Middle frontal gyrus (tissue), 1 donor: Measurements from ENCODE around the gene CAMSAP2.

Experiments used
- DNase-seq: peaks from one replicate; pipeline ENCODE4 v3.0.0-alpha.2; 2015; ENCODE audit warnings: low spot score; ENCODE audit errors: extremely low spot score

The CAMSAP2 gene

DNA sequence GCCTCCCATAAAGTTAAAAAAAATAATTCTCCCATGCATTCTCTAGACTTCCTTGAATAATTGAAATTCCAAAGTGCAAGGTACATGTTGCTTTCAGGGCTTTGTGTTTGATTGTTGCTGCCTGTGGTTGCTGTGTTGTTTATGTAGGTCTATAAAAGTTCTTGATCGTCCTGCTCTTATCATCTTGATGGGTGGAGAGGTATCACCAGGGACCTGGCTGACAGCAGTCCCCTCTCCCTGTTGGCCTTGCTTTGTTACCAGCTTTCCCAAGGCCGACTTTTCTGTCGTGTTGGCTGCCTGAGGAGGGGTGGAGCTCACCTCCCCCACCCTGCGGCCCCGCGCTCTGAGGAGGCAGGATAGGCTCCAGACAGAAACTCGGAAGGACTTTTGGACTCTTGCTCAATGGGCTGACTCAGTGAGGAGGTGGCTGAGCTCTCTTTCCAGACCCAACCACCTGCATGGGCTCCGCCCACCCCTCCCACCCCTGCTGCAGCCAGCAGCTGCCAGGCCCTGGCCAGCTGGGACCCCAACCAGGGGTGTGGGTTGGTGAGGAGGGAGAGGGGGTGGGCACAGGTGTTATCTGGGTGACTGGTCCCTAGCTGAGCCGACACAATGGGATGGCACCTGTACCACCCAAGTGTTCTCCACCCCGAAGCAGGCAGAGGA, 158.0 kb downstream of the CAMSAP2 start:
- DNase-seq, result no peak

DNA sequence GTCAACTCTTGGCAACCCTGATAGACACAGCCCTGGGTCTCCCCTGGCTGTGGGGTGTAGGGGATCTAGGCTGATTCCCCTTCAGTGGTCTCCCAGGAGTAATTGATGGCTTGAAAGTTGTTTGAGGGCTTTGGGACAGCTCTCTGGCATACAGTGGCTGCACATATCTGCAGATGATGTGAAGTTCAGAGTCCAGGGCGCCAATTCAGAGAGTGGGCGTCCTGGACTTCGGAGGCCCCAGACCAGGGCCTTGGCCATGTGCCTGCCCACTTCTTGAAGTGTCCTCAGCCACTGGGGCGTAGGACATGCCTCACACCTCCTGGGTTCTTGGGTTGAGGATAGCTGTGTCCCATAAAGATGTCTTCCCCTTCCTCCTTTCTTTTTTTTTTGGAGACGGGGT, 158.6 kb downstream of the CAMSAP2 start:
- no peak for DNase-seq

DNA sequence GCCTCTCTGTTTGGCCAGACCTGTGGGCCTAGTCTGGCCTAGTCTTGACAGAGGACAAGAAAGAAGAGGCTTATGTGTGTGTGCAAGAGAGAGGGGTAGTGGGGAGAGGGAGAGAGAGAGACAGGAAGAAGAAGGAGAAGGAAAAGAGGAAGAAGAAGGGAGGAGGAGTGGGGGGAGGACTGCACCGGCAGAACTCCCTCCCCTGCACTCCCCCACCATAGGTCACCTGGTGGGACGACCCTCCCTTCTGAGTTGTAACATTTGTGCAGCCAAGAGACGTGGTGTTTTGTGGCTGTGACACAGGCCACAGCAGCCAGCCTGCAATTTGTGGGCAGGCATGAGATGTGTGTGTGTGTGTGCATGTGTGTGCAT, 160.3 kb downstream of the CAMSAP2 start:
- no peak for DNase-seq

DNA sequence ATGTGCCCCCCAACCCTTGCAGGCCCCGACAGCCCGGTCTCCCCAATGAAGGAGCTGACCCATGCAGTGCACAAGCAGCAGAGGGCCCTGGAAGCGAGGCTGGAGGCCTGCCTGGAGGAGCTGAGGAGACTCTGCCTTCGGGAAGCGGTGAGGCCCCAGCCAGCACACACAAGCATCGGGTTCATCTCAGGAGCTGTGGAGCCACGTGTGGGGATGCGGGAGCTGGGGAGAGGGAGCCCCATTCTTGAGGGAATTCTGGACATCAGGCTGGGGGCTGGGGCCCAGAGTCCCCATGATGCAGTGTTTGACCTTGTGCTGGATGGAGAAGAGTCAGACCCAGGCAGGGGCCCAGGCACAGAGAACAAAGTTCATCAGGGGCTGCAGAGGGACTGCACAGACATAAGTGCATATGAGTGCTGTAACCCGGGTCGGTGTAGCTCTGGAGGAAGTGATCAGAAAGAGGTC, 160.8 kb downstream of the CAMSAP2 start:
- DNase-seq, result no peak

DNA sequence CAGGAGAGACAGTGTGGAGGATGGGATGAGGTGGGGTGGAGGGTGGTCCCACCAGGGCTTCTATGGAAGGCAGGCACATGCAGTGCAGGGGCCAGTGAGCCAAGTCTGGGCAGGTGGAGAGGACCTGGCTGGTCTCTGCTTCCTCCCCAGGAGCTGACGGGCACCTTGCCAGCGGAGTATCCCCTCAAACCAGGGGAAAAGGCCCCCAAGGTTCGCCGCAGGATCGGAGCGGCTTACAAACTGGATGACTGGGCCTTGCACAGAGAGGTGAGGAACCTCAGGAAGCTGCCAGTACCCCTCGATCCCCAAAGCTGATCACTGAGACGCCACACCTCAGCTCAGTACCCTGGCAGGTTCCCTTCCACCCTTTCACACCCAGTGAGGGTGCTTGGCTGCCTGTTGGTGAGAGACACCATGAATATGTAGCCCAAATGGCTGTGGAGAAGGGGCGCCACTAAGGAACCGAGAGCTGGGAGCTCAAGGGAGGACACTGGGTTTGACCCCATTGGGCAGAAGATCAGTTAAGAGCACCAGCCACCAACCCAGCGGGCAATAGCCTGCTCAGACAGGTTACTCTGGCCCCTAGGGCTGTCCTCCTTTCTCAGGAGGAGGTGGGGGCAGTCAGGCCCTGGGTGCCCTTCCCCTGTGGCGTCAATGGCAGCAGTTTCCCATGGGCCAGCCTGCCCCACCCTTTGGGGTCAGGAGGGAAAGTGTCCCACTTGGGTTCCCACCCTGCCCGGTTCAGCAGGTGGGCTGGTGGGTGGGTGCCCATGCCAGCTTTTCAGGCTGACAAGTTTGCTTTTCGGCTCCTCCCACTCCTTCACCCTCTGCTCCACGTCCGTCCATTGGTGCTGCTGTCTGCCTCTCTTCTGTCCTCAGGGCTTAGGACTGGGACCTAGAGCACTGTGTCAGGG, 161.5 kb downstream of the CAMSAP2 start:
- no peak for DNase-seq

DNA sequence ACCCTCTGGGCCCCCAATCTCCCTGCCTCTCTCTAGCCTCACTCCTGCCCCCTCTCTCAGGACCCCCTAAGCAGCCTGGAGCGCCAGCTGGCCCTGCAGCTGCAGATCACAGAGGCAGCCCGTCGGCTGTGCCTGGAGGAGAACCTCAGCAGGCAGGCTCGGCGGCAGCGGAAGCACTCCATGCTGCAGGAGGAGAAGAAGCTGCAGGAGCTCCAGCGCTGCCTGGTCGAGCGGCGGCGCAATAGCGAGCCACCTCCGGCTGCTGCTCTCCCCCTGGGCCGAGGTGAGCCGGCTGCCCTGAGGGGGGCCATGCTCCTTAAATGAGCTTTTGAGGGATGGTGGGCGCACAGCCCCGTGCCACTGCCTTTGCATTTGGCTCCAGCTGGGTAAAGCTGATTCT, 162.2 kb downstream of the CAMSAP2 start:
- DNase-seq, result no peak

DNA sequence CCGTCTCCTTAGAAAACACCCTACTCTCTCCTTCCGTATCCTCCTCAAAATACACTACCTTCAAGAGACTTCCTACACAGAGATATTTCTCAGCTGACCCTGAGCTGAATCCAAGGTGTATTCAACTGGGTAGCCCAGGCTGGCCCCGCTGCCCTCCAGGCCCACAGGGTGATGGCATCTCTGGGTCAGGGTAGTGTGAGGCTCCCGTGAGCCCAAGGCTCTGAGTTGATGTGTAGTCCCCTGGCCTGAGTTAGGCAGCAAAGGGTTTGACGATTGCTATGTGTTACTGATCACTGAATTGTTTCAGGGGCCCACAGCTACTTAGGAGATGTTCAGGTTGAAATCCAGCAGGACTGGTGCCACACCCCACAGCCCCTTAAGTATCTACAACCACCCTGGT, 162.7 kb downstream of the CAMSAP2 start:
- DNase-seq, result no peak

DNA sequence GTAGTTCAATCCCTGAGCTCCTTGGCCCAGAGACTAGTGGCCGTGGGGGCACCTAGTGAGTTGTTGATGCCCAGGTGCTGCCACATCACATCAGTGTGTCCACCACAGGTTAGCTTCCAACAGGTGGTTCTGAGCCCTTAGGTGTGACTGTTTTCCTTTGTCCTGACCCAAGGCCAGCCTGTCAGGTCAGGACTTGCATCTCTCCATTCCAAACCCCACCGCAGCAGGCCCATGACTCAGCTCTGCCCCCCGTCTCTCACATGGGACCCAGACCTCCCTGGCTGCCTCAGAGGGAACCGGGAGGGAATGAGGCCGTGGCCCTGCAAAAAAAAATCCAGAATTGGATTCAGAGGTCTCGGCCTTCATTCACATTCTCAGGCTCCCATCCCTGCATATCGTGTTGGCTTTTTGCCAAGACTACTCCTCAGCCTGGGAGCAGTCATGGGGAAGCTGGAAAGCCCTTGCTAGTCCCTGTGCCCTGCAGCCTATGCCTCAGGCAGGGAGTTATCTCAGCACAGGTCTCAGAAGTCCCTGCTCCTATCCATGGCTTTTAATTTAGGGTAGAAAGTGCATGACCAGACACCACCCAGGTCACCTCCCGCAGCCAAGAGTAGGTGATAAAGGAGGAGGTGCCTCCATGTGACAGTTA, 163.2 kb downstream of the CAMSAP2 start:
- no peak for DNase-seq

DNA sequence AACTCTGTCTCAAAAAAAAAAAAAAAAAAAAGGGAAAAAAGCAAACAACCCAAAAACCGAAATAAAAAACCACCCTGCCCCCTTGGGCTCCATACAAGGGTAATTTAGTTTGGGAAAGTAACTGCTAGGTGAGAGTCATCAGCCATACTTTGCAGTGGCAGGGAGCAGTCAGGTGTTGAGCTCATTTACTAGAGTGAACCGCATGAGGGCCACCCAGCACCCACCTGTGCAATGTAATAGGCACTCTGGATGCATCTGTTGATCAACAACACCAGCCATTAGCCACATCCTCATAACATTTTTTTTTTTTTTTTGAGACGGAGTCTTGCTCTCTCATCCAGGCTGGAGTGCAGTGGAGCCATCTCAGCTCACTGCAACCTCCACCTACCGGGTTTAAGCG, 165.1 kb downstream of the CAMSAP2 start:
- DNase-seq, result no peak

DNA sequence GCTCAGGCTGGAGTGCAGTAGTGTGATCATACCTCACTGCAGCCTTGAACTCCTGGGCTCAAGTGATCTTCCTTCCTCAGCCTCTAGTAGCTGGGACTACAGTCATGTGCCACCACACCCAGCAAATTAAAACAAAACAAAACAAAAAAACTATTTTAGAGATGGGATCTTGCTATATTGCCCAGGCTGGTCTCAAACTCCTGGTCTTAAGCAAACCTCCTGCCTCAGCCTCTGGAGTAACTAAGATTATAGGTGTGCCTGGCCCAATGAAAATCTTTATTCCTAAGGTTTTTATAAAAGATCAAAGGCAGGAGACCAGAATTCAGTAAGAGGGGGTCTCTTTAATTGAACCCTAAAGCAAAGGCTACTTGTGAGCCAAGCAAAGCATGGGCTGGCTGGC, 166.1 kb downstream of the CAMSAP2 start:
- DNase-seq, result no peak

DNA sequence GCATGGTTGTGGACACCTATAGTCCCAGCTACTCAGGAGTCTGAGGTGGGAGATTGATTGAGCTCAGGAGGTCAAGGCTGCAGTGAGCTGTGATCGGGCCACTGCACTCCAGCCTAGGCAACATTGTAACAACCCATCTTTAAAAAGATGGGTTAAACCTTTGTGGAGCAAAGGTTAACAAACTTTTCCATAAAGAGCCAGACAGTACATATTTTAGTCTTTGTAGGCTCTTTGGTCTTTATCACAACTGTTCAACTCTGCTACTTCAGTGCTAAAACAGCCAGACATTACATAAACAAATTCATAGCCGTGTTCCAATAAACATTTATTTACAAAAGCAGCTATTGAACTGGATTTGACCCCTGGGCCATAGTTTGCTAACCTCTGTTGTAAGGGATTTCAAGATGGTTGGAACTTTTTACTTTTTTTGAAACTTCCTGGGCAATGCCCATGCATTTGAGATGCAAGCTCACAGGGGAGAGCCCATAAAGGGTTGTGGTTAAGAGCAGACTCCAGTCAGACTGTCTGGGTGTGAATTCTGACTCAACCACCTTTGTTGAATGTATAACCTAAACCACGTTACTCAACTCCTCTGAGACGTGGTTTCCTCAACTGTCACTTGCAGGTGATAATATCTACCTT, 166.8 kb downstream of the CAMSAP2 start:
- DNase-seq, result no peak

DNA sequence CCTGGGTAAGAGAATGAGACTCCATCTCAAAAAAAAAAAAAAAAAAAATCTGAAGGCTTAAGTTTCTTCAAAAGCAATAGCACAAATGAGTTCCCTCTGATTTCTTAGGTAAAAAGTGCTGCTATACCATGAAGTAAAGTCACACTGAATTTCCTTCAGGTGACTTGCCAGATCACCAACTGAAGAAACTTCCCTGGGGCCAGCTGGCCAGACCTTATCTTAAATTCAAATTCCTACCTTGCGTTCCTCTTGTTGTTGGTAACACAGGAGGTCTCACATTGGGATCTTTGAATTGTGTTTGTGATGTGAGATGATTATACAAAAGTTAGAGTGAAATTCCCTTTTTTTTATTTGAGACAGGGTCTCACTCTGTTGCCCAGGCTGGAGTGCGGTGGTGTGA, 167.8 kb downstream of the CAMSAP2 start:
- no peak for DNase-seq

DNA sequence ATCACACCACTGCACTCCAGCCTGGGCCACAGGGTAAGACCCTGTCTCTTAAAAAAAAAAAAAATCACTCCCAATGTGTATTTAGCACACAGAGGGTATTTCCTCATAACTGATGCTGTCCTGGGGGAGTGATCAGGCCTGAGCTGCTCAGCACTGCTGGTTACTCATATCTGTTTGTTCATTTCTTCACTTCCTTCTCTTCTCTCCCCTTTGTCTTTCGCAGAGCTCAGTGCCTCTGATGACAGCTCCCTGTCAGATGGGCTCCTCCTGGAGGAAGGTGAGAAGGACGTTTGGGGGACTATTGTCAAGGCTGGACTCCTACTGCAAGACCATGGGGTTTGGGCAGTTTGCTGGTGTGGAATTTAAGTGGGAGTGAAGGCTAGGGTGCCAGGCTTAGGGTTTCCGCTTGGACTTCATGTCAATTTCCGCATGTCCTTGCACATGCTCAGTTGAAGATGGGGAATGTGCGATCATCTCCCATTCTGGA, 169.0 kb downstream of the CAMSAP2 start:
- no peak for DNase-seq

DNA sequence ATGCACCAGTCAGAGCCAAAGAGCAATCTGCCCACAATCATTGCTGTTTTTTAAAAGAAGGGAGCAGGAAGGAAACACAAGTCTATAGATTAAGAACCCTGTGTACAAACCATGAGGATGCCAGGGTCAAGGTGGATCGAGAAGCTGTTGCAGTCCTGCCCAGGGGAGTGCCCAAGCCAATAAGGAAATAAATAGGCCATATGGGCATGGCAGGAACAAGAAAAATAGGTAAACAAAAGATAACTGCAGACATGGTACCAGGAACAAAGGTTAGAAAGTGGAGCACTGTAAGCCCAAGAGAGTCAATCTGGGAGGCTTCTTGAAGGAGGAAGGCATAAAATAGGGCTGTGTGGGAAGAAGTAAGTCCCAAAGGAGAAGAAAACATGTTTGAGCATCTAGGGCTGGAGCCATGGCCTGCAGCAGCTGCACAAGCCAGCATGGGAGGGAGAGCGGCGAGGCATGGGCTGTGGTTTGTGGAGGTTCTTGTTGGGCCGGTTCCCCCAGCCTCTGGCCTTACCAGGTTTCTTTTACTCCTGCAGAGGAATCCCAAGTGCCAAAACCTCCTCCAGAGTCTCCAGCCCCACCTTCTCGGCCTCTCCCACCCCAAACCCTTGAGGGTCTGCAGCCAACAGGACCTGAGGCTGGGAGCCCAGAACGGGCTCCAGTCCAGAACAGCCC, 169.6 kb downstream of the CAMSAP2 start:
- no peak for DNase-seq

DNA sequence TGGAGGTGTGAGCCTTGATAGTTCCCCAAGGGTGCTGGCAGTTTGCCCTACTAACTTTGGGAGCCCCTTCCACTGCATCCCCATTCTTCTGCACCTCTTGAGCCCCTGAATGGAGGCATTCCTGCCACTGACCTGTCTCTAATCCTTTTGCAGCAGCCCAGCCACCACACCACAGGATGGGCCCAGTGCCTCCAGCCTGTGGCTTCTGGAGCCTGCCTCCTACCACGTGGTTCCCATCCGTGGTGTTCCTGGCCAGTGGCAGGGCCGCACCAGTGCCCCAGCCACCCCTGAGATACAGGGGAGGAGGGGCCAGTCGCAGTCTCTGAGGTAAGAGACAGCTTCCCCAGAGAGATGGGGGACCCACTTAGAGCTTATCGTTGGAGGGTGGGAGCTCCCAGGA, 170.4 kb downstream of the CAMSAP2 start:
- DNase-seq, result no peak

DNA sequence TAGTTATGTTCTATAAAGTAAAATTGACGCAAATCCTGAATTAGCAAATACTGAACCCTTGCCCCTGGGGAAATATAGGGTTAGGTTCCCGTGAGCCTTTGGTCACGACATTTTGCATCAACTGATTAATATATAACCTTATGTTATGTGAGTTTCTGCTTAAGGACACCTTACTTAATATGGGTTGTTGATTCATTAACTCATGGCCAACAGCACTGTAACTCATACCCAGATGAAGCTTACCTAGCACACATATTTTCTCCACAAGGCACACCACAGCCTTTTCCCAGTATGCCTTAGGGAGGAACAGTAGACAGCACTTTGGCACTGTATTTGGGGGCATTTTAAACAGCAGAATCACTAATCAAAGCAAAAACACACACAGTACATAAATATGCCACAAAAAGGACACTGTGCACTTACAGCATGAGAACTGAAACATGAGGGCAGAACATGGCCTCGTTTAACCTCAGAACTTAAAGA, 171.1 kb downstream of the CAMSAP2 start:
- DNase-seq, result no peak
